ENCODE measurements around the gene CHRM1.
"Not testable (repeated sequence)": the region's sequence is repeated elsewhere in the genome, so short reads cannot be mapped to it uniquely, and the experiment has no call there.

The CHRM1 gene

GRCh38 chr11:62875698-62876478 lies 45.3 kb downstream of the CHRM1 start:
- DNase-seq (ENCODE audit: low spot score), result no peak

DNA sequence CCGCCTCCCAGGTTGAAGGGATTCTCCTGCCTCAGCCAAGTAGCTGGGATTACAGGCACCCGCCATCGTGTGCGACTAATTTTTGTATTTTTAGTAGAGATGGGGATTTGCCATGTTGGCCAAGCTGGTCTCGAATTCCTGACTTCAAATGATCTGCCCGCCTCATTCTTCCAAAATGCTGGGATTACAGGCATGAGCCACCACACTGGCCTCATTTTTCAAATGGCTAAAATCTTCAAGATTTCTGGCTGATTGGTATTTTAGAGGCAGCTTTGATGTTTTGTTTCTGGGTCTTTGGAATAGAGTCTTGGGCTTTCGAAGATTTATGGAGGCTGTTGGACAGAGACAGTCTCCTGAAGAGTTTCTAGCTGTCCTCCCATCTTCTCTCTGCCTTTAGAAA lies 46.3 kb downstream of the CHRM1 start:
- DNase-seq (ENCODE audit: low spot score), result no peak

DNA sequence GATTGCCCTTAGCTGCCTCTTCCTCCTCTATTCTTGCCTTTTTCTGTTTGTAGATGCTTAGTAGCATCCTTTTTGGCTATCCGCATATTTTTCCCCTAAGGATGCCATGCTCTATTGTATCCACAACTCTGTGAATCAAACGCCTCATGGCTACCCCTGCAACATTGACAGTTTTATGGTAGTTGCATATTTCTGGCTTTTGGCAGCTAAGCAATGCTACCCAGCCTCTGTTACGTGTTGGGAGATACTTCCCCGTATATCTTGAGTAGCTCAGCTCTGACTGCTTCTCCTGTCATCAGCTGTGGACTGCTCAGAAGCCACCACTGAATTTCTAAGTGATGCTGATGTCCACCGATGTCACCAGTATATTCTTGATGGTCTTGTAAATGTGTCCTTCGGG lies 55.5 kb downstream of the CHRM1 start:
- DNase-seq (ENCODE audit: low spot score), result no peak

GRCh38 chr11:62863687-62864335 lies 57.4 kb downstream of the CHRM1 start:
- DNase-seq (ENCODE audit: low spot score), result no peak

GRCh38 chr11:62861564-62862192 lies 59.5 kb downstream of the CHRM1 start:
- not testable (repeated sequence) for DNase-seq (ENCODE audit: low spot score)

DNA sequence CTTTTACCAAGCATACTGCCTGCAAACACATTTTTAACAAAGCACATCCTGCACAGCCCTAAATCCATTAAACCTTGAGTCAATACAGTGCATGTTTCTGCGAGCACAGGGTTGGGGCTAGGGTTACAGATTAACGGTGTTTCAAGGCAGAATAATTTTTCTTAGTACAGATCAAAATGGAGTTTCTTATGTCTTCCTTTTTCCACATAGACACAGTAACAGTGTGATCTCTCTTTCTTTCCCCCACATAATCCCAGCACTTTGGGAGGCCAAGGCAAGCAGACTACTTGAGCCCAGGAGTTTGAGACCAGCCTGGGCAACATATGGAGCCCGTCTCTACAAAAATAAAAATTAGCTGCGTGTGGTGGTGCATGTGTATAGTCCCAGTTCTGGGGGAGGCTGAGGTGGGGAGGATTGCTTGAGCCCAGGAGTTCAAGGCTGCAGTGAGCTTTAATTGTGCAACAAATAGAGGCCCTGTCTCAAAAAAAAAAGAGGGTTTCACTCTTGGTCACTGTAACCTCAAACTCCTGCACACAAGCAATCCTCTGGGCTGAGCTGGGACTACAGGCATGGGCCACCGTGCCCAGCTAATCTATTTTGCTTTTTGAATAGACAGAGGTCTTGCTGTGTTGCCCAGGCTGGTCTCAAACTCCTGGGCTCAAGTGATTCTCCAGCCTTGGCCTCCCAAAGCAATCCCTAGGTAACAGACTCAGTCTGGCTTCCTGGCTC lies 60.2 kb downstream of the CHRM1 start:
- DNase-seq (ENCODE audit: low spot score), result no peak

GRCh38 chr11:62859281-62859703 lies 61.9 kb downstream of the CHRM1 start:
- not testable (repeated sequence) for DNase-seq (ENCODE audit: low spot score)

Data from pons (tissue), 1 donor.